SKM-1 (cell line): Measurements from ENCODE around the gene KIAA1671.

Experiments
- DNase-seq: peaks from one replicate; lab custom pipeline; 2025; ENCODE audit not compliant: unreplicated experiment; lab: John Stamatoyannopoulos, UW

KIAA1671 gene

DNA sequence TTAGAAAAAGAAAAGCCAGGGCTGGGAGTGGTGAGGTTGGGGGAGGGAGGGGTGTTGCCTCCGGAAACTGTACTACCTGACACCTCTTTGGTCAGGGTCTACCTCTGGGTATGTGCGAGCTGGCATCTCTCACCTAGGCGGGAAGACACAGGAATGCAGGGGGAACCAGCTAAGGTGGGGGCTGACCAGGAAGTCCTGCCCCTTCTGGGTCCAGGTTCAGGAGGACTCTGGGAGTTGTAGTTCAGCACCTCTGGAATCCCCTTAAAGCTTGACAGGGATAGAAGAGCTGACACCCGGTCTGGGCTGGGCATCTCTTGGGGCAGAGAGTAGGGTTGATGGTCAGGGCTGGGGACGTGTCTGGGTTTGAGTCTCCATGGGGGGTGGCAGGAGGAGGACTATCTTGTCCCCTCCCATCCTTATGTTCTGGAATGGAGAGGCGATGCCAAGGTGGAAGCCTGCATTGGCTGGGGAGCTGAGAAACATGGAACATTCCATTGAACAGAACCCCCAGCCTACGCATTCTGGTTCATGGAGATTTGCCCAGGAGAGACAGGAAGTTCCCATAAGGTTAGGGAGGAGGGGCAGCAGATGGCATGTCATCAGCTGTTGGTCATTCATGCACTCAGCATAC, 2.1 kb upstream of the KIAA1671 start:
- DNase-seq: no peak

DNA sequence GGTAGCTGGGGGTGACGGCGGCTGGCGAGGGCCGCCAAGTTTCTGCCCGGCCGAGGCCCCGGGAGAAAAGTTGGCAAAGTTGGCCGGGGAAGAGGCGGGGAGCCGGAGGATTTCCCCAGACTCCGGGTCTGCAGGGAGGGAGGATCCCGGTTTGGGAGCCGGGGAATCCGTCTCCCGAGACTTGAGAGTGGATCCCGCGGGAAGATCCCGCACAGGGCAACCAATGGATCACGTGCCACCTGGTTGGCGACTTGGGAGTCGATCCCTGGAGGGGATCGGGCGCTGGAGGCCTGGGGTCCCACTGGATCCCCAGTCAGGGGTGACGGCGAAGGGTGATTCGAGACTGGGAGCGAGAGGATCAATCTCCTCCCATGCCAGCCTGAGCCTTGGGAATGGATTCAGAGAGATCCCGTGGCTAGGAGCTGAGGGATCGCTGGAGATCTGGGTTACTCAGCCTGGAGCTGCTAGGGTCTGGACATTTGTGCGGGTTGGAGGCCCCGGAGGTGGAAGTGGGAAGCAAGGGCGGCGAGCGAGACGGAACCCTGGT, 394 bp downstream of the KIAA1671 start:
- no peak for DNase-seq

DNA sequence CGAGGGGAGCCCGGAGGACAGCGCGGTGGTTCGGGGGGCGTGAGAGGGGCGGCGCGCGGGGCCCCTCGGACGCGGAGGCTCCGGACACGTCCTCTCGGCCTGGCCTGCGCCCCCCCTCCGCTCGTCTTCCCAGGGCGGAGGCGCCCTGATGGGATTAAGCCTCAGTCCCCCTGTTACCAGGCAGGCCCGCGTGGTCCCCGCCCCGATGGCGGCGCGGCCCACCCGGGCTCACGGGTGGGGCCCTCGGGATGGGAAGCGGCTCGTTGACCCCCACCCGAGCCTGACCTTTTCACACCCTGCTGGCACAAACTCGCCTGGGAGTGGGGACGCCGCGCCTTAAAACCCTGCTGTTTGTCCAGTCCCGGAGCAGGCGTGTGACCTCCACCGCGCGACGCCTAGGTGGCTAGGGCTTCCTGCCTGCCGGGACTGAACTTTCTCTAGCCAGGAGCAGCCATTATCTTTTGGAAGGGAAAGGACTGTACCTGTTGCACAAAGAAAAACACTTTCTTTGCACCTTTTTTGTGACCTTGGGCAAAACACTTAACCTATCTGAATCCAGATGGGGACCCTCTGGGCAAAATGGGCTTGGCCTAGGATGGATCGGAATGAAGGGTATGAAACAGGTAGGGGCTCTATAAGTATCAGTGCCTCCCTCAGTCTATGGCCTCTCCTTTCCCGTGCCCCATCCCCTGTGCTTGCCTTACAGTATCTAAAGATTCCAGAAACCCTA, 1.0 kb downstream of the KIAA1671 start:
- no peak for DNase-seq

DNA sequence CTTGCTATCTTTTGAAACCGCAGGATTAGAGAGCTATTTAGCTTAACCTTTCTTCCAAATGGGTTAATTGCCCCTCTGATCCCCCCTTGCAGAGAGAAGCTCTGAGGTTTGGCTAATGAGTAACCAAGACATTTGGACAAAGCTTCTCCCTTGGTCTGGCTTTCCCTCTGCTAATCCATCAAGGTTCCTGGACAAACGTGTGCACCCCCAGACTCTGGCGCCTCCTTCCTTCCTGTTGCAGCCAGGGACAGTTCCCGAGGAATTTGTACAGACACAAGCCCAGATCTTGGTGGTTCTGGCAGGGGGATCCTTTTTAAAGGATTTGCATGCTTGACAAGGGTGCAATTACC, 1.6 kb downstream of the KIAA1671 start:
- no peak for DNase-seq

DNA sequence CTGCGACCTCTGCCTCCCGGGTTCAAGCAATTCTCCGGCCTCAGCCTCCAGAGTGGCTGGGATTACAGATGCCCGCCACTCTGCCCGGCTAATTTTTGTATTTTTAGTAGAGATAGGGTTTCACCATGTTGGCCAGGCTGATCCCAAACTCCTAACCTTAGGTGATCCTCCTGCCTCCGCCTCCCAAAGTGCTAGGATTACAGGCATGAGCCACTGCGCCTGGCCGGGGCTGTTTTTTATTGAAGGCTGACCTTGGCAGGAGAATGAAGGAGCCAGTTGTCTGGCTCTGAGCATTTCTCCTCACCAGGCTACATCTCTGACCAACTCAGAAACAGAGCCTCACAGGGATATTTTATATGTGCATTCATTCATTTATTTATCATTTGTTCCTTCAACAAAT, 2.3 kb downstream of the KIAA1671 start:
- no peak for DNase-seq

DNA sequence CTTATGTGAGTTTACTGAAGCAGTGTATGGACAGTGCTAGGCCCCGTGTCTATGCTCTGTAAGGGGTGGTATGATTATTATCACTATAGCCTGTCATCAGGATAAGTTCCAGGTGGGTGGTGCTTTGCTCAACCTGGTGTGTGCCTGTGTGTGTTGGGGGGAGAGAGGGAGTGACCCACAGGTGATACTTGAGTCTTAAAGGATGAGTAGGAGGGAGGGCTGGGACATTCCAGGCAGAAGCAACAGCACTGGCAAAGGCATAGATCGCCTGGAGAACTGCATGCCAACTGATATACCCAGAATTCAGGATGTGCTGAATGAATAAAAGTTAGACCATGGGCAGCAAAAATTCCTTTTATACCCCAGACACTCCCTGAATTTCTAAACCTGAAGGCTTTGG, 4.5 kb downstream of the KIAA1671 start:
- DNase-seq: no peak

DNA sequence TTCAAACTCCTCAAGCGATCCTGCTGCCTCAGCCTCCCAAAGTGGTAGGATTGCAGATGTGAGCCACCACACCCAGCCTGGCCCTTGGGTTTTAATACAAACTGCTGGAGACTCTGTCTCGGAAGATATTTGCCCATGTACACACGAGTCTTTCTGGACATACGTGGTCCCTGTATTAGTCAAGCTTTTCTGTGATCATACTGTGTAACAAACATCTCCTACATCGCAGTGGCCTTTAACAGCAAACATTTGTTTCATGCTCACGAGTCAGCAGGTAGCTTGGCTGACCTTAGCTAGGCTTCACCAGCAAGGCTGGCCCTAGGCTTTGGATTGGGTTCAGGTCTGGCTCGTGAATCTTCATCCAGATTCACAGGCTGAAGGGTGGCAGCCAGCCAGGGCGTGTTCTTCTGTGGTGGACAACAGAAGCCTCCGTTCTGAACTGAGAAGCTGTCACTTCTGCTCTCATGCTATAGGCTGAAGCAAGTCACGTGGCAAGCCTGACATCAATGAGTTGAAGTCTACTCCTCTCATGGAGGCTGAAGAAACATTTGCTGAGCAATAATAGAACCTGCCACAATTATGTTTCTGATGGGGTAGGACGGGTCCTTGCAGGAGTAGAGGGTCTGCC, 8.8 kb downstream of the KIAA1671 start:
- no peak for DNase-seq

DNA sequence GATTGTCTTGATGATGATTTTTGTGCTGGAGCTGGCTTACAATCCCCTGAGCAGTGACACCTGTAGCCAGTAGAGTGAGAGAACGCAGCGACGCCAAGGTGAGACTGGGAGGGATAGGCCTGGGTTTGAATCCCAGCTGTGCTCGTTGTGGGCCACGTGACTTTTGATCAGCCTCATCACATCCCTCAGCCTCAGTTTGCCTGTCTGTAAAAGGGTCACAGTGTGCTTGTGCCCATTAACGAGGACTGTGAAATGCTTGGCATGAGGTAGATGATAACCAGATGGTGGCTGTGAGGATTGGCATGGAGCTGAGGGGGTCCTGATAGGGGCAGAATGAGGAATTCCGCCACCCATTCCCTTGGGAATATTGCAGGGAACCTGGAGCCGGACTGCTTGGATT, 9.6 kb downstream of the KIAA1671 start:
- no peak for DNase-seq

DNA sequence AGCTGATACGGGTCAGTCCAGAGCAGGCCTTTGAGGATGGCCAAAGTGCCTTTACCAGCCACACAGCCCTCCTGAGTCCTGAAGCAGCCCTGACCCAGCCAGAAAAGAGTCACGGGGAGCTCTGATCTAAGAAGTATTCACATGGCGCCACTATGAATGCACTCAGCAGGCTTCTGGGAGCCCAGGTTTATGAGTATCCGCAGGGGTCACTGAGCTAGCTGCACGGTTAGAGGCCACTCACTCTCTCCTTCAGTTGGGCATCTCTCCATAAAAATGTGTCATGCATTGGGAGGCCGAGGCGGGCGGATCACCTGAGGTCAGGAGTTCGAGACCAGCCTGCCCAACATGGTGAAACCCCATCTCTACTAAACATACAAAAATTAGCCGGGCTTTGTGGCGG, 10.3 kb downstream of the KIAA1671 start:
- DNase-seq: no peak

DNA sequence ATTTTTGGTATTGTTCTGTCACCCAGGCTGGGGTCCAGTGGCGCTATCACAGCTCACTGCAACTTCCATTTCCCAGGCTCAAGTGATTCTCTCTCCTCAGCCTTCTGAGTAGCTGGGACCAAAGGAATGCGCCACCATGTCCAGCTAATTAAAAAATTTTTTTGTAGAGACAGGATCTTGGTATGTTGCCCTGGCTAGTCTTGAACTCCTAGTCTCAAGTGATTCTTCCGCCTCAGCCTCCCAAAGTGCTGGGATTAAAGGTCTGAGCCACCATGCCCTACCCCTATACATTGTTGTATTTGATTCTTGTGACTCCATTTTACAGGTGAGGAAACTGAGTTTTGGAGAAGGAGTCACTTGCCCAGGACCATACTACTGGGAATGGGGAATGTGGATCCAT, 11.9 kb downstream of the KIAA1671 start:
- DNase-seq: no peak

DNA sequence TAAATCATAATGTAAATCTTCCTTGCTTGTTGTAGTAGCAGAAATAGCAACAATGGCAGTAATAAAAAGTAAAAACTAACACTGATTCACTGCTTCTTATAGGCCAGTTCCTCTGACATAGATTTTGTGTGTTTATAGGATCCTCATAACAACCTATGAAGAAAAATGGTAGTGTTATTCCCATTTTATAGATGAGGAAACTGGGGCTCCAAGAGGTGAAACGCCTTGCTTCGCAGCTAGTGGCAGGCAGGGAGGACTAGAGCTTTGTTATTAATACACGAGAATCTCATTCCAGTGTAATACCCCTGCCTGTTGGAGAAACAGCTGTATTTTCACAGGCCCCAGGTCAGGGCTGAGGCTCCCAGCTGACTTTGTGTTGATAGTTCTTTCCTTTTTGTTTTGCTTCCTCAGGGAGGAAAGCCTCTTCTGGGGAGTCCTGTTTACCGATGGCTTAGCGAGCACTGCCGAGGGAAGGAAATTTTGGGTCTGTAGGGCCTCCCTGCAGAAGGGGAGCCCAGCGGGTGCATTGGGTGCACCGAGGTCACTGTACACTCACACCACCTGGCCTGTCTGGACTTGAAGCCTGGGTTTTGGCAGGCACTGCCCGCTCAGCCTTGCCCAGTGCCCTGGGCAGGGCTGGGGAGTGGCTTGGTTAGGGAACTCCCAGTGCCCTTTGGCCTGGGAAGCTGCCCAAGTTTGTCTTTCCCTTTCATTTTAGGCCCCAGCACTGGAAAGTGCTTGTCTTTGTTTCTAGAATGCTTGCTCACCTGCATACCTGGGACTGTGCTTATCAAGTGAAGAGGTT, 13.5 kb downstream of the KIAA1671 start:
- DNase-seq: no peak

DNA sequence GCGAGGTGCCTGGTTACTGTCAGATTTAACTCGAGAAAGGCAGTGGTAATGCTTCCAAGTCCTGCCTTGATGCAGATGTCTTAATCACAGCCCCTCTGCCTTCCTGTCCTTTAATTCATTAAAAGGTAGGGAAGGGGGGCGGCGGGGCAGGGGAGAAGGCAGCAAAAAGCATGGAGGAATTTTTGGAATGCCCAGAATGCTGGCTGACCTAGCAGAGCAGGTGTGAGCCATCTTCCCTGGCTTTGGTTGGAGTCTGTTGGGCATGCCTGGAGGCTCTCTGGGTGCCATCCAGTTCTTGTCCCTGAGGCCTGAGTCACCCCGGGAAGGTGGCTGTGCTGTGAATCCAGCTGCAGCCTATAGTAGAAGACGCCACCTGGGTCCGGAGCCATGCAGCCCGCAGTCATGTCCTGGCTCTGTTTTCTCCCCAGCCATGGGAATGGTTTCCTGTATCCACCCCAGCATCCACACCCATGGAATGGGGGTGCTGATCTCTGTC, 15.6 kb downstream of the KIAA1671 start:
- no peak for DNase-seq

DNA sequence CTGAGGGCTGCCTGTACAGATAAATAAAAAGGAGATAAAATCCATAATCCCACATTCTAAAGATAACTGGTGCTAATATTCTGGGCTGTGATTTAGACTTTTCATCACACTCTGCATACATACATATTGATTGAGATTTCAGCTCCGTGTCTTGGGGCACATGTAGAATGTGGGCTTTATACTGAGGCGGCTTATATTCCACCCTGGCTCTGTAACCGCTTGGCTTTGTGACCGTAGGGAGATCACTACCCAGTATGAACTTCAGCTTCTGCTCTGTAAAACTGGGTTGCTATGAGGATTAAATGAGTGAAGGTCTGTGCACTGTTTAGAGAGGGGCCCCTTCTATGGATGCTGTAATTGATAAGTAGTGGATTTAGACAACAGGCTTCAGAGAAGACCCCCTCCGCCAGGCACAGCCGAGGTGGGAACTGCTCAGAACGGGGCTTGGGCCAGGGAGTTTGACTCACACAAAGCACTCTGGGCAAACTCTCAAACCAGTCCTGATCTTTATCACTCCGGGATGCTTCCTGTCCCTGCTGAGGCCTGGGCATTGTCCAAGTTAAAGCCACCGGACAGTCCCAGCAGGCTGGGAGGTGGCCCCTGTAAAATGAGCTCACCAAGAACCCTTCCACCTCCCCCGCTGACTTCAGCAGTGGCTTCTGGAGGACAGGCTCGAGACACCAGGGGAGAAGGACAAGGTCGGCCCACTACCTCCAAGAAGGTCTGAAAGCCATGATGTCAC, 17.2 kb downstream of the KIAA1671 start:
- DNase-seq: no peak

DNA sequence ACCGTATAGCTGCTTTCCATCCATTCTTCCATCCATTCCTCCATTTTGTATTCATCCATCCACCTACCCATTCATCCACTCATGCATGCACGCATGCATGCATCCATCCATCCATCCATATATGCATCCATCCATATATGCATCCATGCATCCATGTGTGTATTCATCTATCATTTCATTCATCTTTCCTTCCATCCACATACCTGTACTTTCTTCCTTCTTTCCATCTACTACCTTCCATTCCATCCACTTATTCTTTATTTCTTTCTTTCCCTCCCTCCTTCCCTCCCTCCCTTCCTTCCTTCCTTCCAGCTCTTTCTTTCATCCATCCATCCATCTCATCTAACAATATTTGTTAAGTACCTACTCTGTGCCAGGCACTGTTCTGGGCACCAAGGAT, 19.9 kb downstream of the KIAA1671 start:
- DNase-seq: no peak

DNA sequence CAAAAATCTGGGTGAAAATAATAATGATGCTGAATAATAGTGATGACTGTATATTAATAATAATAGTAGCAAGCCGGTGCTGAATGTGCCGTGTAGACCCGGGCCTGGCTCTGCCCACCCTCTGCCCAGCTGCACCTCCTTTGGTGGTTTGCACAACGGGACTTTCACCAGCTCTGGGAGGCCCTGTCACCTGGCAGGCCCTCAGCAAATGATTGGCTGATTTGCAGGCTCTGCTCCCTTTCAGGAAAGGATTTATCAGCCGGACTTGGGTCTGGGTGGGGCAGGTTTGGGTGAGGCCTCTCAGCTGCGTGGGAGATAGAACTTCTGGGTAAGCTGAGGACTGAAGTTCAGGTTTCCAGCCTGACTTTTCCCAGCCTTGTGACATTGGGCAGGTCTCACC, 21.4 kb downstream of the KIAA1671 start:
- DNase-seq: no peak

DNA sequence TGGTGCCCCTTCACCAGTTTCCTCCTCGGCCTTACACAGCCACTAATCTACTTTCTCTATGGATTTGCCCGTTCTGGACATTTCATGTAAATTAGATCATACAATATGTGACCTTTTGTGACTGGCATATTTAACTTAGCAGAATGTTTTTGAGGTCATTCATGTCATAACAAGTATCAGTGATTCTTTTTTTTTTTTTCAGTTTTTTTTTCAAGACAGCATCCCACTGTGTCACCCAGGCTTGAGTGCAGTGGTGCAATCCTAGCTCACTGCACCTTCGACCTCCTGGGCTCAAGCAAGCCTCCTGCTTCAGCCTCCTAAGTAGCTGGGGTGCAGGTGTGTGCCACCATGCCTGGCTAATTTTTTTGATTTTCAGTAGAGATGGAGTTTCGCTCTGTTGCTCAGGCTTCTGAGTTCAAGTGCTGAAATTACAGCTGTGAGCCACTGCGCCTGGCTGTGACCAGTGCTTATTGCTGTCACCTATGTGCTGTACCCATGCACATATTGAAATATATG, 22.7 kb downstream of the KIAA1671 start:
- no peak for DNase-seq

DNA sequence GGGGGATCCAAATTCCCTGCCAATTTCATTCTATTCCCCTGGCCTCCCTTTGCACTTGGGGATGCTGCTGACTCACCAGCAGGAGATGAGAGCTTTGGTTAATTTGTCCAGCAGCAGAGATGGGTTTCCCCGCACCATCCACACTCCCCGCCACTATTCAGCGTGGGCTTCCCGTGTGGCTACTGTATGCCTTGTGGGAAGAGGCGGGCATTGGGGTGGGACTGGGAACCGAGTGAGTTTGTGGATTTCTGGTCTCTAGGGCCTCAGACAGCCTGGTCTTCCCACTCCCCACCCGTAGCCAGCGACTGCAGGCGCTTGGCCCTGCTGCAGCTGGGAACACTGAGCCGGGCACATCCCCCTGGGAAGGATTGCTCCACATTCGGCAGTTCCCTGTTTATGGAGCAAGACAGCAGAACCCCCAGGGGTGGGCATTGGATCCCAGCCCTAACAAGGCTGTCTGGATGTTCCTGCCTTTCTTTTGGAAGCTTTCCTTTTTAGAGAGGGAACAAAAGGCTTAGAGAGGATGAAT, 23.4 kb downstream of the KIAA1671 start:
- DNase-seq: no peak

DNA sequence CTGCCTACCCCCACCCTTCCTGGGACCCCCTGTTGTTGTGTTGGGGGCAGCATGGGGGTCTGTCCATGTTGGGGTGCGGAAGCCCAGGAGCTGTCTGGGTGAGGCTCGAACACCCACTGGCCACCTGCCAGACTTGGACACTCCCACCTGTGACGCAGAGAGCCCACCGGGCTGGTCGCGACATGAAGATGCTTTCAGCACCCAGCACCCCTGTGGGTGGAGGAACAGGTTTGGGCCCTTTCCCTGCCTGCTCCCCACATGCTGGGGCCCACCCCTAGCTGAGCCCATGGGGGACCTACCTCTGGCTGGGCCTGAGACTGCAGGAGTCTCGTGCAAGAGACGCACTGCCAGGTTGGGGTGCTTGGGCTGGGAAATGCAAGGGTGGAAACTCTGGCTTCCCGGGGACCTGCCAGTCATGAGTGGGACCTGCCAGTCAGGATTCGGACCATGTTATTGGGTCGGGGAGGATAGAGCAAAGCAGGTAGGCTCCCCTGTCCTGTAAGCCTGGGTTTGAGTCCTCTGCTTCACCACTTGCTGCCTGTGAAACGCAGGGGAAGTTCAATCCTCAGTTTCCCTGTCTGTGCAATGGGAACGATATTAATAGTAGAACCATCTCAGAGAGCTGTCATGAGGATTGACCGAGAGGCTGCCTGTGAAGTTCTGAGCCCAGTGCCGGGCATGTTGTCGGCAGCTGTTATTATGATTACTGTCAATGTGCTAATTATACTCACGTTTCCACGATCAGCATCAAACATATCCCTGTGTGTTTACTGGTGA, 24.1 kb downstream of the KIAA1671 start:
- DNase-seq: no peak
